ENCODE measurements around the gene CSMD2.

Gene CSMD2

GRCh38 chr1:33792216-33792615 lies 372.8 kb downstream of the CSMD2 start:
- DNase-seq, result no peak

GRCh38 chr1:33791251-33791650 lies 373.8 kb downstream of the CSMD2 start:
- DNase-seq, result no peak

- no peak for DNase-seq
These were observed 374.5 kb downstream of the CSMD2 start for GRCh38 chr1:33790577-33790976.

- no peak for DNase-seq
These were observed 380.2 kb downstream of the CSMD2 start for GRCh38 chr1:33784876-33785275.

GRCh38 chr1:33782776-33783175 lies 382.3 kb downstream of the CSMD2 start:
- DNase-seq, result no peak

GRCh38 chr1:33781652-33782051 lies 383.4 kb downstream of the CSMD2 start:
- no peak for DNase-seq

- DNase-seq, result no peak
These were observed 387.7 kb downstream of the CSMD2 start for GRCh38 chr1:33777337-33777736.

- DNase-seq, result no peak
These were observed 396.2 kb downstream of the CSMD2 start for GRCh38 chr1:33768821-33769220.

- no peak for DNase-seq
These were observed 396.9 kb downstream of the CSMD2 start for GRCh38 chr1:33768106-33768505.

- DNase-seq, result no peak
These were observed 400.9 kb downstream of the CSMD2 start for GRCh38 chr1:33764149-33764548.

GRCh38 chr1:33763406-33763805 lies 401.6 kb downstream of the CSMD2 start:
- no peak for DNase-seq

- no peak for DNase-seq
These were observed 402.1 kb downstream of the CSMD2 start for GRCh38 chr1:33762962-33763361.

GRCh38 chr1:33762109-33762830 lies 402.8 kb downstream of the CSMD2 start:
- no peak for DNase-seq

- no peak for DNase-seq
These were observed 406.3 kb downstream of the CSMD2 start for GRCh38 chr1:33758698-33759097.

GRCh38 chr1:33753087-33753856 lies 411.8 kb downstream of the CSMD2 start:
- DNase-seq, result no peak

- DNase-seq, result no peak
These were observed 419.1 kb downstream of the CSMD2 start for GRCh38 chr1:33745942-33746341.

GRCh38 chr1:33743221-33743998 lies 421.6 kb downstream of the CSMD2 start:
- no peak for DNase-seq

GRCh38 chr1:33742663-33743062 lies 422.4 kb downstream of the CSMD2 start:
- no peak for DNase-seq

GRCh38 chr1:33741749-33742148 lies 423.3 kb downstream of the CSMD2 start:
- DNase-seq, result no peak

- no peak for DNase-seq
These were observed 424.8 kb downstream of the CSMD2 start for GRCh38 chr1:33740040-33740744.

GRCh38 chr1:33738976-33739375 lies 426.1 kb downstream of the CSMD2 start:
- no peak for DNase-seq

- DNase-seq, result no peak
These were observed 426.5 kb downstream of the CSMD2 start for GRCh38 chr1:33738536-33738935.

- DNase-seq, result no peak
These were observed 428.5 kb downstream of the CSMD2 start for GRCh38 chr1:33736496-33736895.

All from activated T-cell treated with anti-CD3 and anti-CD28 coated beads, Interleukin-2, amount 50 U/mL, for 1 hour (primary cell).